SU-DHL-6 (cell line): Measurements from ENCODE around the gene SLC19A2.

ENCODE experiments used
- H2AFZ ChIP-seq: fragments of 200-600 bp; sonication (generic); 2 replicates; pipeline ENCODE4 v1.6.1; 2014; ENCODE audit warnings: low read depth, mild to moderate bottlenecking, moderate library complexity, mixed read lengths, antibody characterized with exemption, low read length; ENCODE audit not compliant: severe bottlenecking
- H3F3A ChIP-seq: fragments of 200-600 bp; shearing (Covaris generic); 2 replicates; pipeline ENCODE4 v1.6.0; 2016; ENCODE audit warnings: antibody characterized with exemption, mild to moderate bottlenecking; ENCODE audit not compliant: insufficient read depth
- H3K27ac ChIP-seq: fragments of 200-600 bp; sonication (generic); 2 replicates; pipeline ENCODE4 v1.5.1; 2016; ENCODE audit warnings: low read depth, mild to moderate bottlenecking, low read length, moderate library complexity, mixed read lengths
- H3K27me3 ChIP-seq: fragments of 200-600 bp; sonication (generic), shearing (Covaris generic); 2 replicates; pipeline ENCODE4 v1.6.0; 2014; ENCODE audit warnings: mild to moderate bottlenecking, low read length
- H3K36me3 ChIP-seq: fragments of 200-600 bp; sonication (generic); 2 replicates; pipeline ENCODE4 v1.6.1; 2014; ENCODE audit warnings: mild to moderate bottlenecking, low read length, mixed read lengths
- H3K4me2 ChIP-seq: fragments of 300-600, 200-600 bp; shearing (Covaris generic), sonication (generic); 2 replicates; pipeline ENCODE4 v1.6.0; 2014; ENCODE audit warnings: low read length, low read depth, mild to moderate bottlenecking; ENCODE audit not compliant: poor library complexity, severe bottlenecking
- H3K4me3 ChIP-seq: fragments of 200-600 bp; sonication (generic); 2 replicates; pipeline ENCODE4 v1.5.1; 2014; ENCODE audit warnings: antibody characterized with exemption, low read length, mild to moderate bottlenecking, mixed read lengths; ENCODE audit not compliant: insufficient read depth, poor library complexity, severe bottlenecking
- H3K79me2 ChIP-seq: fragments of 200-600 bp; sonication (generic); 2 replicates; pipeline ENCODE4 v1.6.1; 2014; ENCODE audit warnings: mild to moderate bottlenecking, low read length, moderate library complexity; ENCODE audit not compliant: insufficient read depth
- H3K9ac ChIP-seq: fragments of 200-600 bp; sonication (generic); 2 replicates; pipeline ENCODE4 v1.7.0; 2014; ENCODE audit warnings: mild to moderate bottlenecking, low read length
- H3K9me2 ChIP-seq: fragments of 200-600 bp; sonication (generic); replicated peaks from 2 replicates; pipeline ENCODE4 v1.6.1; 2014; ENCODE audit warnings: low read length; ENCODE audit not compliant: insufficient read depth
- H3K9me3 ChIP-seq: fragments of 200-600 bp; sonication (generic); 2 replicates; pipeline ENCODE4 v1.6.1; 2014; ENCODE audit warnings: low read length, mixed read lengths; ENCODE audit not compliant: insufficient read depth
- H4K20me1 ChIP-seq: fragments of 200-600 bp; sonication (generic); 2 replicates; pipeline ENCODE4 v1.6.1; 2014; ENCODE audit warnings: low read depth, mild to moderate bottlenecking, antibody characterized with exemption, low read length, moderate library complexity, mixed read lengths
- EZH2phosphoT487 ChIP-seq: fragments of 200-600 bp; sonication (generic), shearing (Covaris generic); conservative IDR thresholded peaks from 2 replicates; pipeline ENCODE4 v1.6.1; 2018; ENCODE audit warnings: mild to moderate bottlenecking, antibody characterized with exemption, low read length, moderate library complexity, mixed read lengths
- TF ChIP-seq, protein P1 (sequence below): fragments of 200-600 bp; sonication (generic); IDR thresholded peaks from one replicate; pipeline ENCODE4 v1.5.1; 2017; ENCODE audit warnings: antibody characterized with exemption, mild to moderate bottlenecking, low read length, moderate library complexity; ENCODE audit not compliant: insufficient read depth, poor library complexity, severe bottlenecking

SLC19A2 gene

DNA sequence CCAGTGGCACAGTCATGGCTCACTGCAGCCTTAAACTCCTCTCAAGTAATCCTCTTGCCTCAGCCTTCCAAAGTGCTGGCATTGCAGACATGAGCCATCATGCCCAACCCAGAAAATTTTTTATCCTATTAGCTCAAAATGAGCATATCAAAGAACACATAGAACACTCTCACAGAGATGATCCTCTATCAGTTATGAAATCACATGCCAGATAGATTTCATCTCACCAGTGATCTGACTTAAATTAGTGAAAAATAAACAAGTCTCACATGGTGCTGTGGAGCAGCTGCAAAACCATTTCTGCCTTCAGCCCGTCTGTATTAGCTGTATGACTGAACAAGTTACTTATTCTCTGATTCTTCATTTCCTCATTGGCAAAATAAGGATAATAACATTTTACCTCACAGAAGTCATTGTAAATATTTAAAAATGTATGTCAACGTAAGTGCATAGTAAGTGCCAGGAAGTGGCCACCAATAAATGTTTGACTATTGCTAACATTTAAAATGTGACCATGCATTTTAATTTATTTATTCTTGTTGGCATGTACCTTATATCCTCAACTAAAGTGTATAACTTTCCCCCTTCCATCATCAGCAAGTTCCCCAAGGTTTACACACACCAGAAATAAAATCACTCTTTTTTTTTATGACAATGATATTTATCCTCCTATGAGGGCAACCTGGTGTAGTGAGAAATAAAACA lies 29.0 kb upstream of the SLC19A2 start:
- H3K9ac ChIP-seq: no peak overlapping the region
- no peaks in the 10 kb centered on the region for H3K9me2 ChIP-seq
- H3F3A ChIP-seq: no peaks in the 10 kb centered on the region
- no peak overlapping the region for H3K4me3 ChIP-seq
- H2AFZ ChIP-seq: no peak overlapping the region
- no peak overlapping the region for H3K4me2 ChIP-seq
- H4K20me1 ChIP-seq: no peaks in the 10 kb centered on the region
- H3K27ac ChIP-seq: no peak overlapping the region
- H3K36me3 ChIP-seq: no peaks in the 10 kb centered on the region
- no peak for TF ChIP-seq EZH2phosphoT487
- TF ChIP-seq, protein P1, sequence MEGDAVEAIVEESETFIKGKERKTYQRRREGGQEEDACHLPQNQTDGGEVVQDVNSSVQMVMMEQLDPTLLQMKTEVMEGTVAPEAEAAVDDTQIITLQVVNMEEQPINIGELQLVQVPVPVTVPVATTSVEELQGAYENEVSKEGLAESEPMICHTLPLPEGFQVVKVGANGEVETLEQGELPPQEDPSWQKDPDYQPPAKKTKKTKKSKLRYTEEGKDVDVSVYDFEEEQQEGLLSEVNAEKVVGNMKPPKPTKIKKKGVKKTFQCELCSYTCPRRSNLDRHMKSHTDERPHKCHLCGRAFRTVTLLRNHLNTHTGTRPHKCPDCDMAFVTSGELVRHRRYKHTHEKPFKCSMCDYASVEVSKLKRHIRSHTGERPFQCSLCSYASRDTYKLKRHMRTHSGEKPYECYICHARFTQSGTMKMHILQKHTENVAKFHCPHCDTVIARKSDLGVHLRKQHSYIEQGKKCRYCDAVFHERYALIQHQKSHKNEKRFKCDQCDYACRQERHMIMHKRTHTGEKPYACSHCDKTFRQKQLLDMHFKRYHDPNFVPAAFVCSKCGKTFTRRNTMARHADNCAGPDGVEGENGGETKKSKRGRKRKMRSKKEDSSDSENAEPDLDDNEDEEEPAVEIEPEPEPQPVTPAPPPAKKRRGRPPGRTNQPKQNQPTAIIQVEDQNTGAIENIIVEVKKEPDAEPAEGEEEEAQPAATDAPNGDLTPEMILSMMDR: no peak
- no peaks in the 10 kb centered on the region for H3K79me2 ChIP-seq
- H3K27me3 ChIP-seq: no peaks in the 10 kb centered on the region
- H3K9me3 ChIP-seq: no peaks in the 10 kb centered on the region

DNA sequence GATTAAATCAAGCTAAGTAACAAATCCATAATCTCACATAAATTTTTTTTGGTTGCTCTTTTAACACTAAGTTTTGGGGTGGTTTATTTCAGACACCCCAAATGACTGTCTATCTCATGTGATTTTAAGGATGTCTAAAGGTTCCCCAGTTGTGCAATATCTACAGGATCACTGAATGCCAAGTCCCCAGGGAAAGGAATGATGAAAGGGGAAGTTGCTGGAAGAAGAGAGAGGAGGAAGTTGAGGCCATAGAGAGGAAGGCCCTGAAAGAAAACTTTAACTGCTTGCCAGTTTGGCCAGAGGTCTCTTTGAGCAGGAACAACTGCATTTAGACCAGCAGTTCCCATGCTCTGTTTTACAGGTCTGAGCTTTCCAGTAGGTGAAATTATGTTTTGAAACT lies 27.5 kb upstream of the SLC19A2 start:
- no peaks in the 10 kb centered on the region for H4K20me1 ChIP-seq
- no peaks in the 10 kb centered on the region for H3K27me3 ChIP-seq
- H3K9ac ChIP-seq: no peak overlapping the region
- no peak overlapping the region for H2AFZ ChIP-seq
- no peaks in the 10 kb centered on the region for H3K9me2 ChIP-seq
- H3K9me3 ChIP-seq: no peaks in the 10 kb centered on the region
- TF ChIP-seq, protein P1: no peak
- H3K4me3 ChIP-seq: no peak overlapping the region
- no peak overlapping the region for H3K27ac ChIP-seq
- no peaks in the 10 kb centered on the region for H3K79me2 ChIP-seq
- H3F3A ChIP-seq: no peaks in the 10 kb centered on the region
- H3K36me3 ChIP-seq: no peaks in the 10 kb centered on the region
- H3K4me2 ChIP-seq: no peak overlapping the region

- no peaks in the 10 kb centered on the region for H3K27me3 ChIP-seq
- H3K4me3 ChIP-seq: no peak overlapping the region
- no peak for TF ChIP-seq EZH2phosphoT487
- TF ChIP-seq, protein P1: no peak
- no peaks in the 10 kb centered on the region for H4K20me1 ChIP-seq
- no peak overlapping the region for H3K9ac ChIP-seq
- H3F3A ChIP-seq: no peaks in the 10 kb centered on the region
- H3K9me2 ChIP-seq: no peaks in the 10 kb centered on the region
- no peaks in the 10 kb centered on the region for H3K36me3 ChIP-seq
- H3K27ac ChIP-seq: no peak overlapping the region
- no peak overlapping the region for H3K4me2 ChIP-seq
- H3K9me3 ChIP-seq: no peaks in the 10 kb centered on the region
- H3K79me2 ChIP-seq: no peaks in the 10 kb centered on the region
- no peak overlapping the region for H2AFZ ChIP-seq
Observed at GRCh38 chr1:169511316-169512005, 25.7 kb upstream of the SLC19A2 start.
